PC-9 (cell line): Measurements from ENCODE around the gene GMPPB. TPM values are rescaled to one million over a fixed set of nuclear protein-coding genes. Genes with fewer than 3 reads are reported as not detected.

Experiments used
- BruUV-seq: library from RNA; stranded (reverse); fragments of 400-500 nt; replicated peaks from 2 replicates; lab custom pipeline; 2021; lab: Mats Ljungman, UMichigan
- CTCF ChIA-PET: fragments of 300-600 bp; sonication (Branson Sonifier 250); formaldehyde crosslinking; loops from one replicate; lab custom pipeline; 2022; ENCODE audit warnings: antibody characterized with exemption; lab: Charles Lee
- POLR2A ChIA-PET: fragments of 300-600 bp; sonication (Branson Sonifier 250); formaldehyde crosslinking; loops from one replicate; lab custom pipeline; 2022; ENCODE audit warnings: antibody characterized with exemption; ENCODE audit not compliant: unreplicated experiment; lab: Charles Lee
- DNase-seq, 2 experiments: peaks; one replicate each; pipeline versions ENCODE4 v3.0.0 to v3.0.0-alpha.2; 2015 to 2022; ENCODE audit warnings: mixed read lengths in 1 of 2
- H2AFZ ChIP-seq: fragments of 200-600 bp; sonication (generic); 2 replicates; pipeline ENCODE4 v1.8.1; 2017; ENCODE audit warnings: antibody characterized with exemption
- H3F3A ChIP-seq: fragments of 200-600 bp; sonication (generic); 2 replicates; pipeline ENCODE4 v1.8.1; 2017; ENCODE audit warnings: antibody characterized with exemption, mild to moderate bottlenecking, low read depth; ENCODE audit not compliant: insufficient read depth
- H3K27ac ChIP-seq: fragments of 200-600 bp; sonication (generic); 2 replicates; pipeline ENCODE4 v1.6.1; 2016; ENCODE audit warnings: mixed run types
- H3K27me3 ChIP-seq: fragments of 200-600 bp; sonication (generic); 2 replicates; pipeline ENCODE4 v1.6.1; 2016; ENCODE audit warnings: low read depth, mixed run types; ENCODE audit not compliant: insufficient read depth
- H3K36me3 ChIP-seq: fragments of 200-600 bp; sonication (generic); 2 replicates; pipeline ENCODE4 v1.6.1; 2016; ENCODE audit warnings: low read depth, mixed run types
- H3K4me1 ChIP-seq: fragments of 200-600 bp; sonication (generic); replicated peaks from 2 replicates; pipeline ENCODE4 v1.6.1; 2016; ENCODE audit warnings: mixed run types; ENCODE audit not compliant: insufficient read depth
- H3K4me2 ChIP-seq: fragments of 200-600 bp; sonication (generic); 2 replicates; pipeline ENCODE4 v1.6.1; 2017; ENCODE audit warnings: mixed run types
- H3K4me3 ChIP-seq: fragments of 200-600 bp; sonication (generic); 2 replicates; pipeline ENCODE4 v1.6.1; 2016; ENCODE audit warnings: mixed run types
- H3K79me2 ChIP-seq: fragments of 200-600 bp; sonication (generic); 2 replicates; pipeline ENCODE4 v1.6.1; 2017; ENCODE audit warnings: low read depth, mixed run types
- H3K9me2 ChIP-seq: fragments of 200-600 bp; sonication (generic); 2 replicates; pipeline ENCODE4 v1.8.1; 2017; ENCODE audit warnings: mild to moderate bottlenecking; ENCODE audit not compliant: insufficient read depth
- H3K9me3 ChIP-seq: fragments of 200-600 bp; sonication (generic); 2 replicates; pipeline ENCODE4 v1.8.1; 2016; ENCODE audit warnings: low read depth; ENCODE audit not compliant: insufficient read depth
- H4K20me1 ChIP-seq: fragments of 200-600 bp; sonication (generic); 2 replicates; pipeline ENCODE4 v1.8.1; 2017; ENCODE audit not compliant: insufficient read depth
- EZH2 ChIP-seq: fragments of 200-600 bp; sonication (generic); IDR thresholded peaks from 2 replicates; pipeline ENCODE4 v1.8.0; 2017; ENCODE audit warnings: antibody characterized with exemption, low read depth
- intact Hi-C: fragments of 100-400 bp; cut with micrococcal nuclease; formaldehyde crosslinking; loops from one replicate; pipeline ENCODE4 v1.10.0; 2022; ENCODE audit not compliant: unreplicated experiment
- total RNA-seq: library from RNA; stranded (reverse); gene quantifications from 2 replicates; pipeline ENCODE4 v1.2.3, GENCODE V29; 2021
- TF ChIP-seq, protein P1 (sequence below): fragments of 200-600 bp; sonication (generic); conservative IDR thresholded peaks from 2 replicates; pipeline ENCODE4 v1.6.1; 2017; ENCODE audit warnings: mixed run types, antibody characterized with exemption, mild to moderate bottlenecking, moderate library complexity

The GMPPB gene
- total RNA-seq, 1 experiment from 2014 or later = 20.4 TPM

- no peak for TF ChIP-seq EZH2
- TF ChIP-seq, protein P1, sequence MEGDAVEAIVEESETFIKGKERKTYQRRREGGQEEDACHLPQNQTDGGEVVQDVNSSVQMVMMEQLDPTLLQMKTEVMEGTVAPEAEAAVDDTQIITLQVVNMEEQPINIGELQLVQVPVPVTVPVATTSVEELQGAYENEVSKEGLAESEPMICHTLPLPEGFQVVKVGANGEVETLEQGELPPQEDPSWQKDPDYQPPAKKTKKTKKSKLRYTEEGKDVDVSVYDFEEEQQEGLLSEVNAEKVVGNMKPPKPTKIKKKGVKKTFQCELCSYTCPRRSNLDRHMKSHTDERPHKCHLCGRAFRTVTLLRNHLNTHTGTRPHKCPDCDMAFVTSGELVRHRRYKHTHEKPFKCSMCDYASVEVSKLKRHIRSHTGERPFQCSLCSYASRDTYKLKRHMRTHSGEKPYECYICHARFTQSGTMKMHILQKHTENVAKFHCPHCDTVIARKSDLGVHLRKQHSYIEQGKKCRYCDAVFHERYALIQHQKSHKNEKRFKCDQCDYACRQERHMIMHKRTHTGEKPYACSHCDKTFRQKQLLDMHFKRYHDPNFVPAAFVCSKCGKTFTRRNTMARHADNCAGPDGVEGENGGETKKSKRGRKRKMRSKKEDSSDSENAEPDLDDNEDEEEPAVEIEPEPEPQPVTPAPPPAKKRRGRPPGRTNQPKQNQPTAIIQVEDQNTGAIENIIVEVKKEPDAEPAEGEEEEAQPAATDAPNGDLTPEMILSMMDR = no peak
- no TSS peak for BruUV-seq
- H3K4me3 ChIP-seq = no peak overlapping the region
- no peaks in the 10 kb centered on the region for H3K27me3 ChIP-seq
- no peak overlapping the region for H3K27ac ChIP-seq
- H3K4me1 ChIP-seq = no peaks in the 10 kb centered on the region
- CTCF ChIA-PET = no interaction called here
- no peak overlapping the region for H2AFZ ChIP-seq
- POLR2A ChIA-PET = no interaction called here
- H3K4me2 ChIP-seq = no peak overlapping the region
- no peaks in the 10 kb centered on the region; the same call in 1 of the 2 replicates for H4K20me1 ChIP-seq
- no peak for DNase-seq
- intact Hi-C loops = no loop called here
- H3K9me3 ChIP-seq = no peaks in the 10 kb centered on the region
- no peaks in the 10 kb centered on the region for H3K9me2 ChIP-seq
- no peaks in the 10 kb centered on the region for H3K79me2 ChIP-seq
- 0 out of 2 replicates have a peak, but pooled peaks cover 12% of the 10 kb centered on the region for H3F3A ChIP-seq
- no peaks in the 10 kb centered on the region for H3K36me3 ChIP-seq
Measured at GRCh38 chr3:49729966-49730609, 6.3 kb upstream of the GMPPB start.

DNA sequence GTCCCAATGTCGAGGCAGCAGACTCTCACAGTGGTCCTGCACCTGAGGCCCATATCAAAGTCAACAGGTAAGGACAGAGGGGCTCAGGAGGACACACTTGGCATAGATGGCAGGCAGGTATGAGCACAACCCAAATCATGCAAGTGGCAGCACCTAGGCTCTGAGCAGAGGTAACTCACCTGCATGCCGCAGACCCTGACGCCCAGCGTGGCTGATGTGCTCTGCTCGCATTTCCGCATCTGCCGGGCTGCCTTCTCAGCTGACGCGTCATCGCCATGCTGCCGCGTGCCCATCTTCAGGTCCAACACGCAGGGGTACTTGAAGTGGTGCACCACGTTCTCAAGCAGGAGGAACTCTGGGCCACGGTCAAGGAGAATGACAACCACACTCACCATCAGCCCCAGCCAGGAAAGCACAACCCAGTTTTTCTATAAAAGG is 4.2 kb upstream of the GMPPB start:
- Histone ChIP-seq H3K4me3 (no peak overlapping the region), H3K4me1 (peaks cover 8% of the 10 kb centered on the region; the same call in 1 of the 2 replicates), H3K9me2 (no peaks in the 10 kb centered on the region), H3K9me3 (no peaks in the 10 kb centered on the region), H3K4me2 (no peak overlapping the region), H3F3A (peaks cover 18% of the 10 kb centered on the region; the same call in 1 of the 2 replicates), H2AFZ (no peak overlapping the region), H3K36me3 (no peaks in the 10 kb centered on the region), H3K27me3 (no peaks in the 10 kb centered on the region), H4K20me1 (no peaks in the 10 kb centered on the region; the same call in 1 of the 2 replicates), H3K79me2 (peaks cover 3% of the 10 kb centered on the region), H3K27ac (no peak overlapping the region)
- no peak for DNase-seq
- TF ChIP-seq, protein P1 = no peak
- no peak for TF ChIP-seq EZH2
- ChIA-PET CTCF (no interaction called here), POLR2A (no interaction called here)
- no TSS peak for BruUV-seq
- intact Hi-C loops = no loop called here

GRCh38 chr3:49727154-49727923 is 3.6 kb upstream of the GMPPB start:
- Histone ChIP-seq H3K36me3 (no peaks in the 10 kb centered on the region), H3K27ac (no peak overlapping the region), H3K4me1 (peaks cover 13% of the 10 kb centered on the region; the same call in 1 of the 2 replicates), H3K4me3 (no peak overlapping the region), H3K79me2 (peaks cover 9% of the 10 kb centered on the region), H3K9me3 (no peaks in the 10 kb centered on the region), H3K27me3 (no peaks in the 10 kb centered on the region), H3K9me2 (no peaks in the 10 kb centered on the region), H3F3A (peaks cover 18% of the 10 kb centered on the region; the same call in 1 of the 2 replicates), H4K20me1 (no peaks in the 10 kb centered on the region; the same call in 1 of the 2 replicates), H3K4me2 (no peak overlapping the region), H2AFZ (no peak overlapping the region)
- TF ChIP-seq, protein P1 = no peak
- TF ChIP-seq EZH2 = no peak
- CTCF ChIA-PET = no interaction called here
- intact Hi-C loops = no loop called here
- no TSS peak for BruUV-seq
- POLR2A ChIA-PET = no interaction called here
- no peak for DNase-seq
